ENCODE measurements around the gene GMDS. TPM values are rescaled to one million over a fixed set of nuclear protein-coding genes. Genes with fewer than 3 reads are reported as not detected.
A peak's percentile ranks its signal among the peaks of the same experiment; 100 is the strongest.

GMDS gene
- total and polyA plus RNA-seq, 4 donors, result 7.3 to 28.3 (median 16.1) TPM

DNA sequence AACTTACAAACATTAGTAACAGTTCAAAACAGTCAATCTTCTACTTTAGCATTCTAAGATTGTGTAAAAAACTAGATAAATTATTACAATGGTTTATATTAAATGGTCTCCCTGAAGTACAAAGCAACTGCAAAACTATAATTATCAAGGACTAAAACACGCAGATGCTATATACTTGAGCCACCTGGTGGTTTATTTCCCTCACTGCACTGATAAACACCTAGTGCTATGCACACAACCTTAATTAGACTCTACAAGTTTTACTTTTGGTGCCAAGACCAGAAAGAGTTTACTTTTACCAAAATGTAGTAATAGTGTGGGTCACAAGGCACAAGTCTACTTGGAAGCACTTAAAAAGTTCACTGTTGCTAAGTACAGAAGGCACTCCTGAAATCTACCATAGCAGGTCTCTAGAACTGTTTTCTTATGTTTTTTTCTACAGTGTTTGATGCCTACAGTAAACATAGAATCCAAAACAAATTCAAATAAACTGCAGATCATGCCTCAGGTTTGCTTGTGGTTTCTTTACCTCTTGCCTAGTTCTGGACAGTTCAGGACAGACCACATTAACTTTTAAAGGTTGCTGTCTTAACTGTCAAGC, 49.2 kb downstream of the GMDS start:
- TF ChIP-seq, protein P1, sequence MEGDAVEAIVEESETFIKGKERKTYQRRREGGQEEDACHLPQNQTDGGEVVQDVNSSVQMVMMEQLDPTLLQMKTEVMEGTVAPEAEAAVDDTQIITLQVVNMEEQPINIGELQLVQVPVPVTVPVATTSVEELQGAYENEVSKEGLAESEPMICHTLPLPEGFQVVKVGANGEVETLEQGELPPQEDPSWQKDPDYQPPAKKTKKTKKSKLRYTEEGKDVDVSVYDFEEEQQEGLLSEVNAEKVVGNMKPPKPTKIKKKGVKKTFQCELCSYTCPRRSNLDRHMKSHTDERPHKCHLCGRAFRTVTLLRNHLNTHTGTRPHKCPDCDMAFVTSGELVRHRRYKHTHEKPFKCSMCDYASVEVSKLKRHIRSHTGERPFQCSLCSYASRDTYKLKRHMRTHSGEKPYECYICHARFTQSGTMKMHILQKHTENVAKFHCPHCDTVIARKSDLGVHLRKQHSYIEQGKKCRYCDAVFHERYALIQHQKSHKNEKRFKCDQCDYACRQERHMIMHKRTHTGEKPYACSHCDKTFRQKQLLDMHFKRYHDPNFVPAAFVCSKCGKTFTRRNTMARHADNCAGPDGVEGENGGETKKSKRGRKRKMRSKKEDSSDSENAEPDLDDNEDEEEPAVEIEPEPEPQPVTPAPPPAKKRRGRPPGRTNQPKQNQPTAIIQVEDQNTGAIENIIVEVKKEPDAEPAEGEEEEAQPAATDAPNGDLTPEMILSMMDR (IDR thresholded peaks at IDR 0.05; ENCODE audit: control extremely low read depth, extremely low read depth), result peak; percentile 73
- no peak overlapping the region for H3K27ac ChIP-seq (ENCODE audit: low read depth in 1 of 2, low read length in 1 of 2)
- peak; percentile 63 for ATAC-seq (ENCODE audit: insufficient read depth, low FRiP score)
- H3K4me3 ChIP-seq, result no peak overlapping the region
- 7 to 11% methylated on average over 1 of the region's 1 CpG for WGBS, 2 donors
- H3K9ac ChIP-seq (ENCODE audit: insufficient read depth in 1 of 2, low read length in 2 of 2), result no peak overlapping the region
- peak; percentile 30 to 71 (median 64) for DNase-seq
- no peaks in the 10 kb centered on the region for H3K27me3 ChIP-seq (ENCODE audit: control insufficient read depth in 3 of 3, insufficient read depth in 3 of 3, low read length in 2 of 3)
- peaks cover 0 to 4% (median 2%) of the 10 kb centered on the region in 4 donors for H3K9me3 ChIP-seq (ENCODE audit: control insufficient read depth in 4 of 4, insufficient read depth in 3 of 4, low read length in 3 of 4)
- peaks cover 0 to 3% (median 0%) of the 10 kb centered on the region in 5 donors for H3K4me1 ChIP-seq (ENCODE audit: control insufficient read depth in 5 of 5, insufficient read depth in 5 of 5, low read length in 5 of 5)
- H3K36me3 ChIP-seq (ENCODE audit: control insufficient read depth in 4 of 4, insufficient read depth in 4 of 4, low read length in 4 of 4), result no peaks in the 10 kb centered on the region

DNA sequence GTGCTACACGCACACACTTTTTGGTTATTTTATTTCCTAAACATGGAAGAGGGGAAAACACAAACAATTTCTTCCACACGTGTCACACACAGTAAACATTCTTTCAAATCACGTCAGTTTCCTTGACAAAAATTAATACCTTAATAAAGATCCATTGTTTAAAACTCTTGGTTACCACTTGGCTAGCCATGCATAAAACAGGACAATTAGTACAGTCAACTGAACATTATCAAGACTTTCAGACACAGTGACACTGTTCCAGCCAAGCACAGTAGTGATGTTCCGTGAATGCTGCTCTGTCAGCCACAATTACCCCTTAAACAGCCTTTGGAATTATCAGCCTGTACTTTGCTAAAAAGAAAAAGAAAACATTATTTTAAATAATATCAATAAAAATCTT, 50.8 kb downstream of the GMDS start:
- DNase-seq, result no peak
- TF ChIP-seq, protein P1 (IDR thresholded peaks at IDR 0.05; ENCODE audit: control extremely low read depth, extremely low read depth), result no peak
- Histone ChIP-seq H3K27ac (ENCODE audit: low read depth in 1 of 2, low read length in 1 of 2) (no peak overlapping the region), H3K36me3 (ENCODE audit: control insufficient read depth in 4 of 4, insufficient read depth in 4 of 4, low read length in 4 of 4) (no peaks in the 10 kb centered on the region), H3K4me1 (ENCODE audit: control insufficient read depth in 5 of 5, insufficient read depth in 5 of 5, low read length in 5 of 5) (peaks cover 0 to 3% (median 0%) of the 10 kb centered on the region in 5 donors), H3K9ac (ENCODE audit: insufficient read depth in 1 of 2, low read length in 2 of 2) (no peak overlapping the region), H3K4me3 (no peak overlapping the region), H3K27me3 (ENCODE audit: control insufficient read depth in 3 of 3, insufficient read depth in 3 of 3, low read length in 2 of 3) (no peaks in the 10 kb centered on the region), H3K9me3 (ENCODE audit: control insufficient read depth in 4 of 4, insufficient read depth in 3 of 4, low read length in 3 of 4) (peaks cover 0 to 4% (median 2%) of the 10 kb centered on the region in 4 donors)
- 73 to 87% methylated on average over 4 of the region's 4 CpGs for WGBS, 2 donors
- no peak for ATAC-seq (ENCODE audit: insufficient read depth, low FRiP score)

DNA sequence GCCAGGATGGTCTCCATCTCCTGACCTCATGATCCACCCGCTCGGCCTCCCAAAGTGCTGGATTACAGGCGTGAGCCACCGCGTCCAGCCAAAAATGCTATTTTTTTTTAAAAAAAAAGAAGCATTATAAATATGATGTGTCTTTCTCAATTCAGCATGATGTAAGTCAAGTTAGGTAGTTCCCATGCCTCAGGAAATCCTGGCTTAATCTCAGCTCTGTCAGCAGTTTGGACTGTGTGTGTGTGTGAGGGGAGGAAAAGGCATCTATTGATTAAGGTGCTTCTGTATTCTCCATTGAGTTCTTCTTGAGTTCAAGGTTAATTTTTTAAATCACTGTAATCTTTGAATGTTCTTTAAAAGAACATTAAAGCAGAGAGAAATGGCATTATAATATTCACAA, 51.5 kb downstream of the GMDS start:
- DNase-seq, result no peak
- no peaks in the 10 kb centered on the region for H3K27me3 ChIP-seq (ENCODE audit: control insufficient read depth in 3 of 3, insufficient read depth in 3 of 3, low read length in 2 of 3)
- no peak overlapping the region for H3K4me3 ChIP-seq
- peaks cover 0 to 4% (median 2%) of the 10 kb centered on the region in 4 donors for H3K9me3 ChIP-seq (ENCODE audit: control insufficient read depth in 4 of 4, insufficient read depth in 3 of 4, low read length in 3 of 4)
- no peaks in the 10 kb centered on the region for H3K36me3 ChIP-seq (ENCODE audit: control insufficient read depth in 4 of 4, insufficient read depth in 4 of 4, low read length in 4 of 4)
- no peak overlapping the region for H3K9ac ChIP-seq (ENCODE audit: insufficient read depth in 1 of 2, low read length in 2 of 2)
- WGBS, 2 donors, result 84 to 97% methylated on average over 5 of the region's 5 CpGs
- TF ChIP-seq, protein P1 (IDR thresholded peaks at IDR 0.05; ENCODE audit: control extremely low read depth, extremely low read depth), result no peak
- H3K27ac ChIP-seq (ENCODE audit: low read depth in 1 of 2, low read length in 1 of 2), result no peak overlapping the region
- H3K4me1 ChIP-seq (ENCODE audit: control insufficient read depth in 5 of 5, insufficient read depth in 5 of 5, low read length in 5 of 5), result peaks cover 0 to 3% (median 0%) of the 10 kb centered on the region in 5 donors
- no peak for ATAC-seq (ENCODE audit: insufficient read depth, low FRiP score)

DNA sequence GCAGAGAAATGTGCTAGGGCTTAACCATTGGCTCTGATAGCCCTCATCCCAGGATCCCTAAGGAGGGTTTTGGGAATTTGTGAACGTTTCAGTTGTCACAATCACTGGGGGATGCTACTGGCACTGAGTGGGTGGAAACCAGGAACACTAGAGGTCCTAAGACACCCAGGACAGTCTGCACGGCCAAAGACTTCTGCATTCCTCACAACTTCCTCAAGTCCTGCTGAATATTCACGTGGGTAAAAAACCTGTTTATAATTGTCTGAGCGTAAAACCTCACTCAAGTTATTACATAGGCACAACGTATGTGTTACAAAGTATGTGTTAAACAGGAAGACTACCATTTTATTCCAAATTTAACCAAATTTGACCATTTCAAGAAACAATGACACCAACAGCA, 52.4 kb downstream of the GMDS start:
- H3K36me3 ChIP-seq (ENCODE audit: control insufficient read depth in 4 of 4, insufficient read depth in 4 of 4, low read length in 4 of 4), result no peaks in the 10 kb centered on the region
- no peak overlapping the region for H3K9ac ChIP-seq (ENCODE audit: insufficient read depth in 1 of 2, low read length in 2 of 2)
- peaks cover 0 to 6% (median 2%) of the 10 kb centered on the region in 4 donors for H3K9me3 ChIP-seq (ENCODE audit: control insufficient read depth in 4 of 4, insufficient read depth in 3 of 4, low read length in 3 of 4)
- H3K4me3 ChIP-seq, result no peak overlapping the region
- no peak for ATAC-seq (ENCODE audit: insufficient read depth, low FRiP score)
- 41 to 69% methylated on average over 5 of the region's 5 CpGs for WGBS, 2 donors
- DNase-seq, result no peak
- TF ChIP-seq, protein P1 (IDR thresholded peaks at IDR 0.05; ENCODE audit: control extremely low read depth, extremely low read depth), result no peak
- H3K27ac ChIP-seq (ENCODE audit: low read depth in 1 of 2, low read length in 1 of 2), result no peak overlapping the region
- peaks cover 0 to 3% (median 0%) of the 10 kb centered on the region in 5 donors for H3K4me1 ChIP-seq (ENCODE audit: control insufficient read depth in 5 of 5, insufficient read depth in 5 of 5, low read length in 5 of 5)
- no peaks in the 10 kb centered on the region for H3K27me3 ChIP-seq (ENCODE audit: control insufficient read depth in 3 of 3, insufficient read depth in 3 of 3, low read length in 2 of 3)

Measured in lung (tissue), 12 donors.